ENCODE results near the gene PRR22. TPM values are rescaled to one million over a fixed set of nuclear protein-coding genes. Genes with fewer than 3 reads are reported as not detected.

PRR22 gene
- polyA plus RNA-seq, 1 donor from 2014 or later: 0.97 TPM

DNA sequence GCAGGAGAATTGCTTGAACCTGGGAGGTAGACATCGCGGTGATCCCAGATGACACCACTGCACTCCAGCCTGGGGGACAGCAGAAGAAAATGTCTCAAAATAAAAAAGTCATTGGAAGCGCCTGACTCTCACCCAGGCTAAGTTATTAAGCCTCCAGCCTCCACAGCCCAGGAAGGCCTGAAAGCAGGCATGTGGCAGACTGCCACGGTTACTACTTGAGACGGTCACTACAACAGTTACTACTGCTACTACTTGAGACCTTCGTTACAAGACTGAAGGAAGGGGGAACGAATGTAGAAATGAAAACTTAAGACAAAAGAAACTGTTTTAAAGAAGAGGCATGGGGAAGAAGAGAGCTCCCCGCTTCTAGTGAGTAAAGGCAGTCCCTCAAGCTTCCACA is 9.6 kb downstream of the PRR22 start:
- no peaks in the 10 kb centered on the region for H3K36me3 ChIP-seq (ENCODE audit: insufficient read depth, low read length)
- no peaks in the 10 kb centered on the region for H3K9me3 ChIP-seq (ENCODE audit: low read length)
- no peaks in the 10 kb centered on the region for H3K27me3 ChIP-seq (ENCODE audit: insufficient read depth, low read depth, low read length)
- H3K9me2 ChIP-seq (ENCODE audit: insufficient read depth, low read length): no peaks in the 10 kb centered on the region
- TF ChIP-seq, protein P1, sequence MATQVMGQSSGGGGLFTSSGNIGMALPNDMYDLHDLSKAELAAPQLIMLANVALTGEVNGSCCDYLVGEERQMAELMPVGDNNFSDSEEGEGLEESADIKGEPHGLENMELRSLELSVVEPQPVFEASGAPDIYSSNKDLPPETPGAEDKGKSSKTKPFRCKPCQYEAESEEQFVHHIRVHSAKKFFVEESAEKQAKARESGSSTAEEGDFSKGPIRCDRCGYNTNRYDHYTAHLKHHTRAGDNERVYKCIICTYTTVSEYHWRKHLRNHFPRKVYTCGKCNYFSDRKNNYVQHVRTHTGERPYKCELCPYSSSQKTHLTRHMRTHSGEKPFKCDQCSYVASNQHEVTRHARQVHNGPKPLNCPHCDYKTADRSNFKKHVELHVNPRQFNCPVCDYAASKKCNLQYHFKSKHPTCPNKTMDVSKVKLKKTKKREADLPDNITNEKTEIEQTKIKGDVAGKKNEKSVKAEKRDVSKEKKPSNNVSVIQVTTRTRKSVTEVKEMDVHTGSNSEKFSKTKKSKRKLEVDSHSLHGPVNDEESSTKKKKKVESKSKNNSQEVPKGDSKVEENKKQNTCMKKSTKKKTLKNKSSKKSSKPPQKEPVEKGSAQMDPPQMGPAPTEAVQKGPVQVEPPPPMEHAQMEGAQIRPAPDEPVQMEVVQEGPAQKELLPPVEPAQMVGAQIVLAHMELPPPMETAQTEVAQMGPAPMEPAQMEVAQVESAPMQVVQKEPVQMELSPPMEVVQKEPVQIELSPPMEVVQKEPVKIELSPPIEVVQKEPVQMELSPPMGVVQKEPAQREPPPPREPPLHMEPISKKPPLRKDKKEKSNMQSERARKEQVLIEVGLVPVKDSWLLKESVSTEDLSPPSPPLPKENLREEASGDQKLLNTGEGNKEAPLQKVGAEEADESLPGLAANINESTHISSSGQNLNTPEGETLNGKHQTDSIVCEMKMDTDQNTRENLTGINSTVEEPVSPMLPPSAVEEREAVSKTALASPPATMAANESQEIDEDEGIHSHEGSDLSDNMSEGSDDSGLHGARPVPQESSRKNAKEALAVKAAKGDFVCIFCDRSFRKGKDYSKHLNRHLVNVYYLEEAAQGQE (IDR thresholded peaks at IDR 0.05; ENCODE audit: borderline replicate concordance): no peak
- TF ChIP-seq MXI1 (conservative IDR thresholded peaks at IDR 0.05; ENCODE audit: poor library complexity, severe bottlenecking) (no peak), EZH2 (IDR thresholded peaks at IDR 0.05; ENCODE audit: borderline replicate concordance, insufficient read depth, low read length, poor library complexity, severe bottlenecking) (no peak), EP300 (conservative IDR thresholded peaks at IDR 0.05; ENCODE audit: poor library complexity, severe bottlenecking) (no peak), RAD21 (conservative IDR thresholded peaks at IDR 0.05) (no peak), POLR2AphosphoS5 (IDR thresholded peaks at IDR 0.05) (no peak), SMC3 (conservative IDR thresholded peaks at IDR 0.05; ENCODE audit: poor library complexity) (no peak)
- TF ChIP-seq, protein P2, sequence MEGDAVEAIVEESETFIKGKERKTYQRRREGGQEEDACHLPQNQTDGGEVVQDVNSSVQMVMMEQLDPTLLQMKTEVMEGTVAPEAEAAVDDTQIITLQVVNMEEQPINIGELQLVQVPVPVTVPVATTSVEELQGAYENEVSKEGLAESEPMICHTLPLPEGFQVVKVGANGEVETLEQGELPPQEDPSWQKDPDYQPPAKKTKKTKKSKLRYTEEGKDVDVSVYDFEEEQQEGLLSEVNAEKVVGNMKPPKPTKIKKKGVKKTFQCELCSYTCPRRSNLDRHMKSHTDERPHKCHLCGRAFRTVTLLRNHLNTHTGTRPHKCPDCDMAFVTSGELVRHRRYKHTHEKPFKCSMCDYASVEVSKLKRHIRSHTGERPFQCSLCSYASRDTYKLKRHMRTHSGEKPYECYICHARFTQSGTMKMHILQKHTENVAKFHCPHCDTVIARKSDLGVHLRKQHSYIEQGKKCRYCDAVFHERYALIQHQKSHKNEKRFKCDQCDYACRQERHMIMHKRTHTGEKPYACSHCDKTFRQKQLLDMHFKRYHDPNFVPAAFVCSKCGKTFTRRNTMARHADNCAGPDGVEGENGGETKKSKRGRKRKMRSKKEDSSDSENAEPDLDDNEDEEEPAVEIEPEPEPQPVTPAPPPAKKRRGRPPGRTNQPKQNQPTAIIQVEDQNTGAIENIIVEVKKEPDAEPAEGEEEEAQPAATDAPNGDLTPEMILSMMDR (IDR thresholded peaks at IDR 0.05; ENCODE audit: poor library complexity, severe bottlenecking): no peak
- H4K20me1 ChIP-seq (ENCODE audit: insufficient read depth): no peaks in the 10 kb centered on the region
- H3K4me3 ChIP-seq (ENCODE audit: low read length): no peak overlapping the region
- H3K9ac ChIP-seq (ENCODE audit: low read length): no peak overlapping the region
- H2AFZ ChIP-seq (ENCODE audit: low read depth, low read length): no peak overlapping the region
- no peaks in the 10 kb centered on the region for H3K79me2 ChIP-seq (replicated peaks; ENCODE audit: insufficient read depth, low read length)
- H3K4me2 ChIP-seq (ENCODE audit: low read length): no peak overlapping the region
- no peak overlapping the region for H3K27ac ChIP-seq (ENCODE audit: low read length)
- no peaks in the 10 kb centered on the region for H3F3A ChIP-seq (ENCODE audit: insufficient read depth, low read length, poor library complexity, severe bottlenecking)

DNA sequence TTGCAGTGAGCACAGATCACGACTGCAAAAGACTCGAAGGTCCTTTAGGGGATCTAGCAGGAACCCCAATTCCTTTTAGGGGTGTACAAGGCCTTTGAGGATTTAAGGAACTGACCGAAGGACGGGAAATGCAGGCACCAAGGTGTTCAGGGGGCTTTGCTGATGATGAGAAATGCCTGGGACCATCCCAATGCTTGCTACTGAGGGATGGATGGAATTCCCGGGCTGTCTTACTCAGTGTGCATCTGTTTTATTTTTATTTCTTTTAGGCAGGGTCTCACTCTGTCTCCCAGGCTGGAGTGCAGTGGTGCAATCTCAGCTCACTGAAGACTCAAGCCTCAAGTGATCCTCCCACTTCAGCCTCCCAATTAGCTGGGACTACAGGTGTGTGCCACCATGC is 11.3 kb downstream of the PRR22 start:
- Histone ChIP-seq H2AFZ (ENCODE audit: low read depth, low read length) (no peak overlapping the region), H3K79me2 (replicated peaks; ENCODE audit: insufficient read depth, low read length) (no peaks in the 10 kb centered on the region), H3K4me2 (ENCODE audit: low read length) (no peak overlapping the region), H3K9me3 (ENCODE audit: low read length) (no peaks in the 10 kb centered on the region), H3K9me2 (ENCODE audit: insufficient read depth, low read length) (no peaks in the 10 kb centered on the region), H3F3A (ENCODE audit: insufficient read depth, low read length, poor library complexity, severe bottlenecking) (no peaks in the 10 kb centered on the region), H3K9ac (ENCODE audit: low read length) (no peak overlapping the region), H3K27ac (ENCODE audit: low read length) (no peak overlapping the region), H4K20me1 (ENCODE audit: insufficient read depth) (no peaks in the 10 kb centered on the region), H3K36me3 (ENCODE audit: insufficient read depth, low read length) (no peaks in the 10 kb centered on the region), H3K27me3 (ENCODE audit: insufficient read depth, low read depth, low read length) (no peaks in the 10 kb centered on the region), H3K4me3 (ENCODE audit: low read length) (no peak overlapping the region)
- TF ChIP-seq POLR2AphosphoS5 (IDR thresholded peaks at IDR 0.05): no peak
- no peak for TF ChIP-seq RAD21 (conservative IDR thresholded peaks at IDR 0.05)
- TF ChIP-seq, protein P2 (IDR thresholded peaks at IDR 0.05; ENCODE audit: poor library complexity, severe bottlenecking): no peak
- TF ChIP-seq, protein P1 (IDR thresholded peaks at IDR 0.05; ENCODE audit: borderline replicate concordance): no peak
- no peak for TF ChIP-seq MXI1 (conservative IDR thresholded peaks at IDR 0.05; ENCODE audit: poor library complexity, severe bottlenecking)
- TF ChIP-seq EZH2 (IDR thresholded peaks at IDR 0.05; ENCODE audit: borderline replicate concordance, insufficient read depth, low read length, poor library complexity, severe bottlenecking): no peak
- no peak for TF ChIP-seq TAF1 (IDR thresholded peaks at IDR 0.05; ENCODE audit: low read depth)

All from neural cell (in vitro differentiated cells).